Activated T-cell treated with anti-CD3 and anti-CD28 coated beads, Interleukin-2, amount 50 U/mL, for 48 hours (primary cell): ENCODE measurements around the gene TAS1R2.
"Not testable (repeated sequence)": the region's sequence is repeated elsewhere in the genome, so short reads cannot be mapped to it uniquely, and the experiment has no call there.

Experiments
- DNase-seq, 2 experiments: peaks; one replicate each; pipeline ENCODE4 v3.0.0-alpha.2; 2020

The TAS1R2 gene

DNA sequence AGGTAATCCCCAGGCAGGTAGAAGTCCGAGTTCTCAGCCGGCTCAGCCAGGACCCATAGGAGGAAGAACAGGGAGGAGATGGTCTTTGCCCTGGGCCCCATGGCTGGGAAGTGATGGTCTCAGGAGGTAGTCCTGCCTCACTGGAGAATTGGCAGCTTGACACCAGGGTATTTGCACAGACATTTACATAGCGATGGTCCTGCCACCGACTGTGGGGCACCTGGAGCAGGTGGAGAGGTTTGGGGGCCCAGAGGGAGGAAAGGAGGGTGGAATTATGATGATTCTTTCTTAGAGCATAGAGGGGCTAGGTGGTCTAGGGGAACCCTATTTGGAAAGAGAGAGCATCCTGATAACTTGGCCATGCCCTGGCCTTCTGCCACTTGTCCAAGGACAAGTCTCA lies at the start of gene TAS1R2:
Gene TAS1R2 (minus strand): TSS at position 101 of the 400 bp plus-strand sequence. CDS start 0 bp downstream, at position 101.
- no peak for DNase-seq

DNA sequence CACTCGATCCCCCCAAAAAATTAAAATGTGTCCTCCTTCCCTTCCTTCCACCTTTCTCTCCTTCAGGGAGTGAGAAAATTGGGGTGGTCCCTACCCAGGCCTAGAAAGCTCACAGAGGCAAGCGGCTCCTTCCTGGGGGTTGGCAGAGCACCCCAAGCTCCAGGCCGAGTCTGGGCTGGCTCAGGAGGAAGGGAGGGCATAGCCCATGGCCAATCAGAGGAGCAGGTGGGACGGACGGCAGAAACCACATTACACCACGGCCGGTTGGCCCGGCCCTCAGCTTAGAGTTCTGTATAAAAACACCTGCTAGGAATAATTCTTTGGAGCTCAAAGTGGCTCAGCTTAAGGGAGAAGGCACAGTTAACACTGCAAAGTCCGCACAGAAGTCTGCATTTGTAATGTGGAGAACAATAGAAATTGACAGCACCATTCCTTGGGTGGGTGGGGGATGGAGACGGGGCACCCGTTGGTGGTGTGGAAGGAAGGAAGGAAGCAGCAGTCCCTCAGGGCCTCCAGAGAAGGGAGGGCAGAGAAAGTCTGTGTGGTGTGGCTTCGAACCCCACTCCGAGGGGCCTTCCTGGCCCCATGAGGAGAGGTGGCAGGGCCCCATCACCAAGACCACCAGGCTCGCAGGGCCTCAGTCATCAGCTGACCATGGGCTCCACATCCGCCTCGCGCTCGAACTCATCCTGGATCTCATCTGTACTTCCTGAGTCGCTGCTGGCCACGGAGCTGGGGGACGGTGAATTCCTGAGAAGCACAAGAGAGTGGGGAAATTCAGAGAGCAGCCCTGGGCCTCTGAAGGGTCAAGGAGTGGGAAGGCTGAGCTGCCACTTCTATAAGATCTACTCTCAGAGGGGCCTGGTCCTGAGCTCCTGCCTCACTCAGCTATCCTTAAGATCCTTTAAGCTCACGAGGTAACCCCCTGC lies 48.7 kb upstream of the TAS1R2 start:
- DNase-seq: no peak

DNA sequence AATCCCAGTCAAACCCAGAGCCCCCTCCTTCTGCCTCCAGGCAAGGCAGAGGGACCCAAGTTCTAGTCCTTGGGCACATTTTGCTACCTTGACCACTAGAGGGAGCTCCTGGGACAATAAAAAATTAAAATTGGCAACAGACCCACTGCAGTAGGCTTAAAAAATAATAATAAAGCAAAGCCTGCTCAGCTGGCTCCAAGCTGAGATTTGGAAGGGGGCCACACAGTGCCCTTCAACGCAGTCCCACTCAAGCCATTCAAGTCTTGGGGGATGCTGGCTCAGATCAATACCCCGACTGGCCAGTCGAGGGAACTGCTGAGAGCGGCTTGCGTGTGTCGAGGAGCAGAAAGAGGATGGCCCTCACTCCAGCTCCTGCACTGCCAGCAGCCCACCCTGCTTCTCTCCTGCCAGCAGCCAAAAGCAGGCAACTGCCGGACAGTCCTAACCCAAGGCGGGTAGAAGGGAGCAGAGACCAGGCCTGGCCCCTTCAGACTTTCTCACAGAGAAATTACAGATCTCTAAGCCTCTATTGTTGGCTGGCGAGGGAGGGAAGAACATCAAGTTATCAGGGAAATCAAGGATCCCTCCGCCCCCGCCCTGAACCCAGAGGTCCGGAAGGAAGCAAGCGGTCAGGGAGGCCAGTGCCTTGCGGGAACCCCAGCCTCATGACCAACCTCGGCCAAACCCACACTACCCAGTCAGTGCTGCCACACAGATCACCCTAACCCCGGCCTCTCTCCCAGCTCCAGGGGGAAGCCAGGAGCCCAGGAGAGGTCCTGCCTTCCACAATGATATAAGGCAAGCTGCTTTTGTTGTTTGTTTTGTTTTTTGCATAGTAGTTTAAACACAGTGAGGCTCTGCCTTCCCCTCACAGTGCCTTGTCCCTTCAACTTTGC lies 47.8 kb upstream of the TAS1R2 start:
- peak; percentile 71 to 72 for DNase-seq

DNA sequence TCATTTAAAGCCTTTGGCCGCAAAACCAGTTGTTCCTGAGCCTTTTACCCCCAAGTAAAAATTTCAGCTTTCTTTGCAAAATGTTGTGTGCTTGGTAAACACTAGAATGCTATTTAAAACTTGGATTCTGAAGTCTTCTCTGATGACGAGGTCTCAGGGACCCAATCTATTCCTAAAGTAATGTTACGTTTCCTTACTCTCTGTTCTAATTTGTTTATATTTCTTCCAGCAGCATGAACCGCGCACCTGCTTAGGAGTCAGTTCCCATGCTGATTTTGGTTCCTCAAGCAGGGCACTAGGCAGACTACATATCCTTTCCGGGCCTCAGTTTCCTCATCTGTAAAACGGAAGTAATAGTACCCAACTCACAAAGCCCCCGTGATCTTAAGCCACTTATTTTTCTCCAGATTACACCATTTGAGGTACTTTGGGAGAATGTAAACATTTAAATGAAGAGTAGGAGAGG lies 43.9 kb upstream of the TAS1R2 start:
- DNase-seq: no peak

DNA sequence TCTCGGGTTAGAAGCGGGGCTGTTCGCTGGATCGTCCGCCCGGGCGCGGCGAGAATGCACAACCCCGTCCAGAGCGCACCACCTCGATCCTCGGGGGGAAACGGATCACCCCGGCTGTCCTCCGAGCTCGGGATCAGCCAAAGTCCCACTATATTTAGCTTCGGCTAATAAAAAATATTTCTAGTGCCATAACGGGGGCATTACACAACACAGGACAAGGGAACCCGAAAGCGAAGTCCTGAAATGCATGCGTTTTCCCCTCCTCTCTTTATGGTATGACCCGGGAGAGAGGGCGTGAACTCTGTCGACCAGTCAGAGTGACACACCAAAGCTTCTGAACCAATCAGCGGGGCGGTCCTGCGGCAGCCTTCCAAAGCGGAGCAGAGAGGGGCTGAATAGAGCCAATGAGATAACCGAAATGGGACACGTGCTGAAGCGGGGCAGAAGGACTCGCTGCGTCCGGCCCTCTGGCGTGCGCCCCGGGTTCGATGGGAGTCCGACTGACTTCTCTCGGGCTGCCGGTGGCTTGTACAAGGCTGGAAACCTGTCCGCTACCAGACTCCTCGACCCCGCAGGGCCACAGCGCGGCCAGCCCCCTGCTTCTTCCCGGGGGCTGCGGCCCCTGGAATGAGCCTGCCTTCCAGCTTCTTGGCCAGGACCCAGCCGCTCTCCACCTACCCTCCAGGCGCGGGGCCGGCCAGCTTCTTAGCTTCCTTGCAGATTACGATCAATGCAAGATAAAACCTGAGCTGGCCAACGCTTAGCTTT lies 43.2 kb upstream of the TAS1R2 start, which contains the start of gene ALDH4A1:
Gene ALDH4A1 (minus strand): TSS at position 33 of the 768 bp plus-strand sequence. CDS start 32 bp downstream, at position 1.
- peak; percentile 93 for DNase-seq

DNA sequence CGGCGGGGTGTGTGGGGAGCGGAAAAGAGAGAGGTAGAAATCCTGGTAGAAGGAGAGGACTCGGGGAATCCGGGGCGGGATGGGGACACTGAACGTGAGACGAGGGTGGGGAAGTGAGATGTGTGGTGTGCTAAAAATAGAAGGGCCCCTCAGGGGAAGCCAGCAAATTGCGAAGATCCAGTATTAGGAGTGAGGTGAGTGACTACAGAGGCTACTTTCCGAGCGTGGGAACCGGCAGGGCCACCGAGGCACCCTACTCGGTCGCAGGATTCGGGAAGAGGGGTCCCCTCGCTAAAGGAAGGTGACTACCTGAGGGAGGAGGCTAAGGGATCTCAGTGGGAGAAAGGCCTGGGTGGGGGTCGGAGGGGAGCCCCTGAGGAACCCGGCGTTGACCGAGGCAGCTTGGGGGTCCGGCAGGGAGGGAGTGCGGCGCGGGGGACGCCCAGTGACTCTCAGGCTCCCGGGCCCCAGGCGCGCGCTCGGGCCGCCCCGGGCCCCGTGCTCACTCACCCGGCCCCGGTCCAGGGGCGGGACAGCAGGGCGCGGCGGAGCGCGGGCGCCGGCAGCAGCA lies 42.6 kb upstream of the TAS1R2 start:
- peak in 1 of 2 experiments; percentile 39 for DNase-seq

DNA sequence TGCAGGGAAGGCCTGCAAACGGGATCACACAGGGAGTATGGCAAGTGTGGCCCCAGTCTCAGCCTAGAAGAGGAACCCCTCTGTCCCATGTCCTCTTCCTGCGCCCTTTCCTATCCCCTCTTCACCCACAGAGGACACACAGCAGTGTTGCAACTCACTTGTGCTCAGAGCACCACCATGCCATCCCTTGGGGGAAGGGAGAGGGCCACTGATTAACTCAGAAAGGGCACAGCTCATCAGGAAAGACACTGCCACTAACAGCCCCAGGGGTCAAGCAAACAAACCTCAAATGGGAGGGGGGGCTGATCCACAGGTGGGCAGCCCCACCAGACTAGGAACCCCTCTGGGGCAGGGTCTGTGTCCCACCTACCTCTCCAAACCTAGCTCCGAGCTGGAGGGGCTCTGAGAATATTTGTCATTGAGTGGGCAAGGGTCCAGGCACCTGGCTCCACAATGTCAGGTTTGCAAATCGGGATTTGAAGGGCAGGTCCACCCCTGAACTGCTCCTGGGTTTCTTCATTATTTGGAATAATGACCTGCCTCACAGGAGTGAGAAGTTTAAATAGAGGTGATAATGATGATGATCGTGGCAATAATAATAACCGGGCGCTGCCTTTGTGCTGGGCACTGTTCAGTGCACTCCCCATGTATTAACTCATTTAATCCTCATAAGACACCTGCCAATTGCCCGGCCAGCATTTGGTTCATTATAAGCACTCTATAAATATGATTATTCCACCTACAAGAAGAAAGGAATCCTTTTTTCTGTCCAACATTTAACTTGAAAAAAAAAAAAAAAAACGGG lies 41.9 kb upstream of the TAS1R2 start:
- no peak for DNase-seq

DNA sequence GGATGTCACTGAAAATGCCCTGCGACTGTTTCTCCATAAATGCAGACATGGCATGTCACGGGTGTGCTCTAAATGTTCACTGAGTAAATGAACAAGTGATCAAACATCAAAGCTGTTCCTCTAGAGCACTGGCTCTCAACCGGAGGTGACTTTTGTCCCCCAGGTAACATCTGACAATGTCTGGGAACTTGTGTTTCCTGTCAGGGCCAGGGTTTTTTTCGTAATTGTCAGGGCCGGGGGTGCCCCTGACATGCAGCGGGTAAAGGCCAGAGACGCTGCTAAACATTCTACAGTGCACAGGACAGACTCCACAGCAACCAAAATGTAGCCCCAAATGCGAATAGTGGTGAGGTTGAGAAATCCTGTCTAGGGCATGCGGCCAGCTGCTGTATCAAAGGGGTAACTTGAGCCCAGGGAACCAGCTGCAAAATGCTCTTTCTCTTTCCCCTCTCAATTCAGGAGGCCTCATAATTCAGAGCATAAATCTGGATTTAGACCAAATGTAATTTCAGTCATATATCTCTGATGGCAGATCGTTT lies 40.9 kb upstream of the TAS1R2 start:
- no peak for DNase-seq

DNA sequence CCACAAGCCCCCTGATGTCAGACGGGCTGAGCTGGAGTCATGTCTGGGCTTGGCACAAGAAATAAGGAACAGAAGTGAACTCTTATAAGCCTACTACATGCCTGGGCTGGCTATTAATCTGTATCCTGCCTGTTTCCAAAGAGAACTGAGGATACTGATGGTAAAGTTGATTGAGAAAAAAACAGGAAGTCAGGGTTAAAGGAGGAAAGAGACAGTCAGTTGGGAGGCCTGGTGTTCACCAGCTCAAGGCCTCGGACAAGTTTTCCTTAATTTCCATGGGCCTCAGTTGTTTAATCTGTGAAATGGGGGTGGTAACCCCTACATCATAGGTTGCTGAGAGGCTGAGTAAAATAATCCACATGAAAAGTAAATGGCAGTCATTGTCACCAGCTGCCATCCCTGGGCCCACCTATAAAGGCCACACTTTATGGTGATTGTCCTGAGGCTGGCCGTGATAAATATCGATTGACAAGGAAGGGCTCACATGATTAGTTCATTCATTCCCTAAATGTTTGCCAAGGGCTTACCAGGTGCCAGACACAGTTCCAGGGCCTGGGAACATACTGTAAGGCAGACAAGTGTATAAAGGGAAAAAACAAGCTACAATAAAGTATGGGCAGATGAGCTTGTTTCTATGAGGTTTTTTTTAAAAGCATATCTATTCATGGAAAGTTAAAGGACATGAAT lies 40.0 kb upstream of the TAS1R2 start:
- no peak for DNase-seq

DNA sequence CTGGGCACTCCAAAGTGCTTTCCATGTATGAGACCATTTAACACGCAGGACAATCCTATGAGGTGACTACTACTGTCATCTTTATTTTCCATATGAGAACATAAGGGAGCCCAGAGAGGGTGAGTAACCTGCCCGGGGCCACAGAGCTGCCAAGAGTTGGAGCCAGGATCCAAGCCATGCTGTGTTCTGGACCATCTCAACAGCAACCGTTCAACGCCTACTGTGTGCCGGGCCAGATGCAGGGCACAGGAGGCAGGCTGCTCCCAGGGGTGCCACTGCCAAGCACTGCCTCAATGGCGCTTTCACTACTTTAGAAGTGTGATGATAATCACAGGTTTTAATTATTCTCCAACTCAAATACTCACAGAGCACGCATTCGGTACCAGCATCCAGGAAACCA lies 39.1 kb upstream of the TAS1R2 start:
- DNase-seq: no peak

DNA sequence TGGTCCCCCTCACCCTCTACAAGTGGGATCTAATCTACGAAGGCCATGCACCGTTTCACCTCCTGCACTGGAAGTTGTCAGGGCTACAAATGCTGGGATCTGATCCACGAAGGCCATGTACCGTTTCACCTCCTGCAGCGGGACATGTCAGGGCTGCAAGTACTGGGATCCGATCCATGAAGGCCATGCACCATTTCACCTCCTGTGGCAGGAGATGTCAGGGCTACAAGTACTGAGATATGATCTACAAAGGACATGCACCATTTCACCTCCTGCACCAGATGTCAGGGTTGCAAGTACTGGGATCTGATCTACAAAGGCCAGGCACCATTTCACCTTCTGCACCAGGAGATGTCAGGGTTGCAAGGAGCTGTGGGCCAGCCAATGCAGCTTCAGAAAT lies 35.9 kb upstream of the TAS1R2 start:
- no peak for DNase-seq

DNA sequence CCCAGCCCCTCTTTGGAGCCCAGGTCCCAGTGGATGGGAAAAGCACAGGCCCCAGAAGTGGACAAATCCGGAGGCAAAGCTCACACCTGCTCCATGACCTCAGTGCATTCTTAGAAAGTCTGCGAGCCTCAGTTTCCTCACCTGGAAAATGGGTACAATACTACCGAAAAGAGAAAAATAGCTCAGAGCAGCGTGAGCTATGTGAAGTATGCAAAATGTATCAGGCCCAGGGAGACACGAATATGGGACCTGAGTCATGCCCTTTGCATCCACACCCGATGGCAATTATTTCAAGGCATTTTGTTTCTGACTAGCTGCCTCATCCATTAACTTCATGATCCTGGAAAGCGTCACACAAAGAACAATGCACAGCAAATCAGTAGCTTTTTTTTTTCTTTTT lies 33.7 kb upstream of the TAS1R2 start:
- no peak for DNase-seq

DNA sequence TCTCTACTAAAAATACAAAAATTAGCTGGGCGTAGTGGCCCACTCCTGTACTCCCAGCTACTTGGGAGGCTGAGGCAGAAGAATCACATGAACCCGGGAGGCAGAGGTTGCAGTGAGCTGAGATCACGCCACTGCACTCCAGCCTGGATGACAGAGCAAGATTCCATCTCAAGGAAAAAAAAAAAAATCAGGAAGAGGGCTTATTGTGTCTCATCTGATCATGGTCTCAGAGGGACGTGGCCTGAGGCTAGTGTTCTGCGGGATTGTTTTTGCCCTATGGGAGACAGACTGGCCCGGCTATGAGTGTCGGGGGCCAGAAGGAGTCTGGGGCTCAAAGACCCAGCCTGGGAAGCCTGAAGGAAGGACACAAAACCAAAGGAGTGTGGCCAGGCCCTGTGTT lies 32.4 kb upstream of the TAS1R2 start:
- not testable (repeated sequence) for DNase-seq

DNA sequence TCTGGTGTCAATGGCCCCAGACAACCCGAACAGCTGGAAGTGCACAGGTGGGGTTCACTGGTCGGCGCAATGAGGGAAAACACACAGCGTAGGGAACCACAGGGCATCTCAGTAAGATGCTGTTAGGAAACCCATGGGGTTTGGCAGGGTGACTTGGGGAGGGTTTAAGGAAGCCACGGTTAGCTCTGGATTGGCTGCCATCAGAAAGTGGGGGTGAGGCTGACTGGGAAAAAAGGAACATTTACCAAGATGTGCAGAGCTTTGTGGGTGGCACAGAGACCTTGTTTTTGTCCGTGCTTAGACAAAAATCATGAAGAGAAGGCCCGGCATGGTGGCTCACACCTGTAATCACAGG lies 31.9 kb upstream of the TAS1R2 start:
- DNase-seq: no peak

DNA sequence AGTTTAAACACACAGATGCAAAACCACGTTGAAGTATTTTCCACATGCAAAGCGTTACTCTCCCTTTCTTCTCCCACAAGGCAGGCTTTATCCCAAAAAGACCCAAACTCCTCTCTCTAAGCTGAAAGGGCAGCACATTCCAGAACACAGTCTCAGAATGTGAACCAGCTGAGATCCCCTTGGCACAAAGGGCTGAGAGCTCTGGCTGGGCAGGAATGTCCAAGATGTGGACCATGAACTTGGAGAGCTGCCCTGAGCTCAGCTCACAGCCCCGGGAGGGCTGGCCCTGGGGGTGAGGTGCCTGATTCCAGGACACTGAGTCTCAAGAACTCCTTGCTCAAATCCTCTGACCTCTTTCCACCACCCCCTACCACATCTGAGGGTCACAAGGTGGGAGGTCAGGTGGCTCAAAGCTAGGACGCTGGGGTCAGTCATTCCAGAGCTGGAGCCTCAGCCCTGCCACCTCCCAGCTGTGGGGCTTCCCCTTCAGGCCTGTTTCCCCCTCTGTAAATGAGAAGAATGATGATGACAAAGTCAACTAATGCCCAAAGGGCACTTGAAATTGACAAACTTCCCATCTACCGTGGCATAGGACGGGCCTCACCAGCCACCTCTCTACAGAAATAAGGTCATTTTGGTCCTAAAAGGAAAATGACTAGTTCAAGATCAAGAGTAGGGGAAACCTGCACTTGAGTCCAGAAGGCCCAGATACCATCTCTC lies 31.4 kb upstream of the TAS1R2 start:
- no peak for DNase-seq

DNA sequence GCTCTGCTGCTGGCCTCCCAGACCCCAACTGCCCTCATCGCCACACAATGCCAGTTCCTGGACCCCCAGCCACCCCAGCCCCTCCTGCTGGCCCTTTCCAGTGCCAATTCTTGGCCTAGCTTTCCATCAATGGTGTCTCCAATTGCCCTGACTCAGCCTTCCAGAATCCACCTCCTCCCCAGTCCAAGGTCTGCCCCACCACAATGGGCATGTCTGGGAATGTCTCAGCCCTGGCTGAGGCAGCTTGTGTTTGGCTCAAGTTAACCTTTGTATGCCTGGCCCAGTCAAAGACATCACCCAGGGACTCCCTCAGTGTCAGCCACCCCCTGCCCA lies 26.5 kb upstream of the TAS1R2 start:
- DNase-seq: no peak

DNA sequence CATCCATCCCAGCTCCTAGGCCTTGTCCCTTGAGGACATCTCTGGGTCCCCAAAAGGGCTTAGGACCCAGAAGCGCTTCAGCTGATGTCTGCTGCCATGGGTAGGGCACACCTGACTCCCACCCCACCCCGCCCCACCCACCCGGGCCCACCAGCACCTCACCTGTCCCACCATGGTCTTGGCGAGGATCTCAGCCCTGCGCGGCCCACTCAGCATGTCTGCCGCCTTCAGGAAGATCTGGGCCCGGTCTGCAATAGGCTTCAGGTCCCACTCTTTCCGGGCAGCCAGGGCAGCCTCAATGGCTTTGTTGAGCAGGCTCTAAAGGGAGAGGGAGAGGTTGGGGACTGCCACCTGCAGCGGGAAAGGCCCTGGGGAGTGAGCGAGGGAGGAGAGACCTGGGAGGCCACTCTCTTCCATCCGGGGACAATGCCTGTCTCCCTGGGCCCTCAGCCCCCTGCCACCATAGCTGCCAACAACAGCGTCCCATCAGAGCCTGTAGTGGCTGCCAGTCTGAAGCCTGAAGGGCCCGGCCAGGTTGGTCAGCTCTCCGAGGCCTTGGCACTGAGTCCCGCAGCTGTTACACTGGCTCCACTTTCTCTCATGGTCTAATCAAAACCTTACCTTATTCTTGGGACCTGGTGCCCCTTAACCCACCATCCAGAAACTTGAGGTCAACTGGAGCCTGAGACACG lies 26.0 kb upstream of the TAS1R2 start:
- DNase-seq: no peak

DNA sequence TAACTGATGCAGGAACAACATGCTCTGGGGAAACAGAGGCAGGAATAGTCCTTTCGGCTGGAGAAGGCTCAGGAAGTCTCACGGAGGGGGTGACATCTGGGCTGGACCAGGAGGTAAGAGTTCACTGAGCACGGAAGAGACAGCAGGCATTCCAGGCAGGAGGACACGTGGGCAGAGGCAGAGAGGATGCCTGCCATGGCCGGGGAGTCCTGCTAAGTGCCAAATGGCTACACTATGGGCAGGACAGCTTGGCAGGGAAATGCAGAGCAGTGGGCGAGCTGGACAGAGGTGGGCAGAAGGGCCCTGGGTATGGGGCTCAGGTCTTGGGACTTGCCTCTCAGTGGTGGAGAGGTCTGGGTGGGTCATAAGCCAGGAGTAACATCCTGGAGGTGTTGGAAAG lies 25.3 kb upstream of the TAS1R2 start:
- DNase-seq: no peak

DNA sequence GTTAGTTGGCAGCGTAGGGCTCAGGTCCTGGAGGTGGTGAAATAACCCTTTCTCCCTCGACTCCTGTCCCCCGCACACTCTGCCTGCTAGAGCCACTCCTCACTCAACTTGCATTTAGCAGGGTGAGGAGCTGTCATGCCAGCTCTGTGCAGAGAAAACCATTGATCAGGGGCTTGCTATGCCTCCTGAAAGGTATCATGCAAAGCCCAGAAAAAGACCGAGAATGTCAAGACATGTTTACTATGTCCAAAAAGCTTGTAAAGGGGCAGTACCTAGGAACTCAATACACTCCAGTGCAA lies 24.9 kb upstream of the TAS1R2 start:
- DNase-seq: no peak
